ACHN (cell line): ENCODE results near the gene TAS1R2.

Source experiments
- DNase-seq: peaks from one replicate; pipeline ENCODE4 v3.0.0-alpha.2; 2015
- in situ Hi-C: cut with HindIII; loops from 2 replicates; pipeline ENCODE4 v1.10.0; 2017; ENCODE audit warnings: low sequenced_read_pairs, low pct_ligation_motif_present, low pct_unique_long_range_greater_than_20kb

TAS1R2 gene

GRCh38 chr1:18792747-18793146 lies 66.7 kb downstream of the TAS1R2 start:
- DNase-seq: no peak
- in situ Hi-C loops: no loop called here
